Esophagus (tissue), 2 donors: ENCODE measurements around the gene DNASE1L1. TPM values are rescaled to one million over a fixed set of nuclear protein-coding genes. Genes with fewer than 3 reads are reported as not detected.
A peak's percentile ranks its signal among the peaks of the same experiment; 100 is the strongest.

Source experiments
- H3K27ac ChIP-seq, 2 donors: one replicate each; pipeline ENCODE4 v1.5.1; 2013; ENCODE audit warnings: low read depth in 2 of 2, mild to moderate bottlenecking in 2 of 2, inconsistent platforms in 1 of 2, low read length in 1 of 2, moderate library complexity in 1 of 2
- H3K27me3 ChIP-seq, 2 donors: one replicate each; pipeline ENCODE4 v1.6.1; 2013; ENCODE audit warnings: low read length in 2 of 2, control low read depth in 1 of 2, mild to moderate bottlenecking in 1 of 2; ENCODE audit not compliant: insufficient read depth in 2 of 2, control insufficient read depth in 1 of 2
- H3K36me3 ChIP-seq, 2 donors: one replicate each; pipeline ENCODE4 v1.6.1; 2013; ENCODE audit warnings: low read length in 1 of 2; ENCODE audit not compliant: control insufficient read depth in 2 of 2, insufficient read depth in 2 of 2
- H3K4me1 ChIP-seq, 2 donors: one replicate each; pipeline ENCODE4 v1.6.1; 2013; ENCODE audit warnings: low read length in 1 of 2; ENCODE audit not compliant: control insufficient read depth in 2 of 2, insufficient read depth in 2 of 2
- H3K4me3 ChIP-seq, 2 donors: one replicate each; pipeline ENCODE4 v1.5.1; 2013; ENCODE audit warnings: low read length in 2 of 2, mild to moderate bottlenecking in 2 of 2, low read depth in 1 of 2, moderate library complexity in 1 of 2
- H3K9me3 ChIP-seq, 2 donors: one replicate each; pipeline ENCODE4 v1.6.1; 2013; ENCODE audit warnings: mild to moderate bottlenecking in 2 of 2, low read depth in 1 of 2, low read length in 1 of 2, moderate library complexity in 1 of 2; ENCODE audit not compliant: control insufficient read depth in 2 of 2, insufficient read depth in 1 of 2
- WGBS, 2 donors: extraction: QIAGEN DNeasy Blood & Tissue Kit; methylation state at CpG; one replicate each; pipeline ENCODE4 v1.1.7; 2013; 5-methylcytosine and 5-hydroxymethylcytosine counted together
- polyA plus RNA-seq, 2 donors: library from polyadenylated mRNA; stranded (reverse); fragments of 200-250 nt; gene quantifications; one replicate each; pipeline ENCODE4 v1.2.3, GENCODE V29; 2013
- donor health status: healthy with polysubstance abuse.
- donor health status: Bipolar disorder and iron deficiency.

DNASE1L1 gene
- polyA plus RNA-seq, 2 donors: 20.1 to 20.3 TPM

- no peaks in the 10 kb centered on the region for H3K27me3 ChIP-seq
- peaks cover 0 to 6% of the 10 kb centered on the region in 2 donors for H3K4me1 ChIP-seq
- 63 to 68% methylated on average over 8 of the region's 8 CpGs for WGBS, 2 donors
- no peaks in the 10 kb centered on the region for H3K36me3 ChIP-seq
- H3K9me3 ChIP-seq: no peaks in the 10 kb centered on the region
- H3K27ac ChIP-seq: peak overlapping the region in 1 of 2 donors; percentile 22
- H3K4me3 ChIP-seq: no peak overlapping the region
Measured at GRCh38 chrX:154384284-154384892, 24.7 kb downstream of the DNASE1L1 start.

GRCh38 chrX:154383359-154384283, 25.4 kb downstream of the DNASE1L1 start:
- Histone ChIP-seq H3K27ac (peak overlapping the region in 1 of 2 donors; percentile 36), H3K36me3 (no peaks in the 10 kb centered on the region), H3K4me3 (no peak overlapping the region), H3K9me3 (no peaks in the 10 kb centered on the region), H3K4me1 (peaks cover 0 to 6% of the 10 kb centered on the region in 2 donors), H3K27me3 (no peaks in the 10 kb centered on the region)
- 70 to 71% methylated on average over 14 of the region's 14 CpGs for whole genome bisulfite sequencing, 2 donors

GRCh38 chrX:154382483-154383069, 26.5 kb downstream of the DNASE1L1 start:
- H3K27ac ChIP-seq: no peak overlapping the region
- WGBS, 2 donors: 64 to 67% methylated on average over 11 of the region's 11 CpGs
- no peaks in the 10 kb centered on the region for H3K27me3 ChIP-seq
- no peaks in the 10 kb centered on the region for H3K9me3 ChIP-seq
- no peaks in the 10 kb centered on the region for H3K36me3 ChIP-seq
- H3K4me1 ChIP-seq: peaks cover 0 to 6% of the 10 kb centered on the region in 2 donors
- H3K4me3 ChIP-seq: no peak overlapping the region

- WGBS, 2 donors: 66 to 78% methylated on average over 6 of the region's 6 CpGs
- Histone ChIP-seq H3K27me3 (no peaks in the 10 kb centered on the region), H3K27ac (no peak overlapping the region), H3K36me3 (no peaks in the 10 kb centered on the region), H3K4me3 (no peak overlapping the region), H3K9me3 (no peaks in the 10 kb centered on the region), H3K4me1 (peaks cover 0 to 6% of the 10 kb centered on the region in 2 donors)
Measured at GRCh38 chrX:154381271-154381670, 27.8 kb downstream of the DNASE1L1 start.

GRCh38 chrX:154380787-154381186, 28.3 kb downstream of the DNASE1L1 start:
- Histone ChIP-seq H3K4me3 (no peak overlapping the region), H3K36me3 (no peaks in the 10 kb centered on the region), H3K27me3 (no peaks in the 10 kb centered on the region), H3K4me1 (peaks cover 0 to 6% of the 10 kb centered on the region in 2 donors), H3K27ac (peak overlapping the region in 1 of 2 donors; percentile 89), H3K9me3 (no peaks in the 10 kb centered on the region)
- WGBS, 2 donors: 80% methylated on average over 12 to 14 of the region's 14 CpGs

- Histone ChIP-seq H3K27ac (peak overlapping the region; percentile 89 to 96), H3K4me3 (peak overlapping the region; percentile 53 to 83)
Measured at GRCh38 chrX:154380153-154380552, 28.9 kb downstream of the DNASE1L1 start.

GRCh38 chrX:154379569-154379951, 29.5 kb downstream of the DNASE1L1 start:
- Histone ChIP-seq H3K27me3 (no peaks in the 10 kb centered on the region), H3K4me1 (peaks cover 0 to 6% of the 10 kb centered on the region in 2 donors), H3K36me3 (no peaks in the 10 kb centered on the region), H3K4me3 (peak overlapping the region; percentile 53 to 83), H3K27ac (peak overlapping the region; percentile 89 to 96), H3K9me3 (peaks cover 0 to 2% of the 10 kb centered on the region in 2 donors)
- 0 to 31% methylated on average over 32 to 38 of the region's 38 CpGs for WGBS, 2 donors

More at GRCh38 chrX:154380153-154380552, 28.9 kb downstream of the DNASE1L1 start:
- no peaks in the 10 kb centered on the region for H3K9me3 ChIP-seq
- no peaks in the 10 kb centered on the region for H3K36me3 ChIP-seq
- 25 to 47% methylated on average over 13 of the region's 13 CpGs for WGBS, 2 donors
- H3K4me1 ChIP-seq: peaks cover 0 to 6% of the 10 kb centered on the region in 2 donors
- H3K27me3 ChIP-seq: no peaks in the 10 kb centered on the region

- Histone ChIP-seq H3K36me3 (no peaks in the 10 kb centered on the region), H3K27ac (peak within 1 kb of the TSS; percentile 95 to 99), H3K27me3 (no peaks in the 10 kb centered on the region), H3K9me3 (peaks cover 0 to 2% of the 10 kb centered on the region in 2 donors), H3K4me1 (peaks cover 0 to 6% of the 10 kb centered on the region in 2 donors), H3K4me3 (peak within 1 kb of the TSS; percentile 53 to 83)
- WGBS, 2 donors: 0 to 27% methylated on average over 94 to 103 of the region's 103 CpGs
Measured at GRCh38 chrX:154378799-154379568, 30.1 kb downstream of the DNASE1L1 start, which contains the start of gene EMD. TSS of gene EMD (plus strand) at chrX:154379295. CDS start at chrX:154379485, 190 bp downstream.
